Panc1 (cell line): ENCODE results near the gene BASP1.

Experiments used
- POLR2AphosphoS5 ChIP-seq: IDR thresholded peaks from 2 replicates; pipeline ENCODE4 v1.6.1; 2012; ENCODE audit warnings: mild to moderate bottlenecking, low read depth, low read length, moderate library complexity
- TF ChIP-seq, protein P1 (sequence below): fragments of 450-650 bp; IDR thresholded peaks from 2 replicates; pipeline ENCODE4 v1.5.1; 2017; ENCODE audit warnings: mild to moderate bottlenecking

GRCh38 chr5:17315710-17316221, 98.3 kb downstream of the BASP1 start:
- TF ChIP-seq, protein P1, sequence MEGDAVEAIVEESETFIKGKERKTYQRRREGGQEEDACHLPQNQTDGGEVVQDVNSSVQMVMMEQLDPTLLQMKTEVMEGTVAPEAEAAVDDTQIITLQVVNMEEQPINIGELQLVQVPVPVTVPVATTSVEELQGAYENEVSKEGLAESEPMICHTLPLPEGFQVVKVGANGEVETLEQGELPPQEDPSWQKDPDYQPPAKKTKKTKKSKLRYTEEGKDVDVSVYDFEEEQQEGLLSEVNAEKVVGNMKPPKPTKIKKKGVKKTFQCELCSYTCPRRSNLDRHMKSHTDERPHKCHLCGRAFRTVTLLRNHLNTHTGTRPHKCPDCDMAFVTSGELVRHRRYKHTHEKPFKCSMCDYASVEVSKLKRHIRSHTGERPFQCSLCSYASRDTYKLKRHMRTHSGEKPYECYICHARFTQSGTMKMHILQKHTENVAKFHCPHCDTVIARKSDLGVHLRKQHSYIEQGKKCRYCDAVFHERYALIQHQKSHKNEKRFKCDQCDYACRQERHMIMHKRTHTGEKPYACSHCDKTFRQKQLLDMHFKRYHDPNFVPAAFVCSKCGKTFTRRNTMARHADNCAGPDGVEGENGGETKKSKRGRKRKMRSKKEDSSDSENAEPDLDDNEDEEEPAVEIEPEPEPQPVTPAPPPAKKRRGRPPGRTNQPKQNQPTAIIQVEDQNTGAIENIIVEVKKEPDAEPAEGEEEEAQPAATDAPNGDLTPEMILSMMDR, result no peak
- no peak for TF ChIP-seq POLR2AphosphoS5
